ENCODE results near the gene VMP1.

VMP1 gene

GRCh38 chr17:59783221-59784047, 76.0 kb downstream of the VMP1 start:
- TF ChIP-seq USF1 (IDR thresholded peaks at IDR 0.05): no peak
- no peak for TF ChIP-seq YY1 (IDR thresholded peaks at IDR 0.05; ENCODE audit: low read depth)
- TF ChIP-seq REST (IDR thresholded peaks at IDR 0.05; ENCODE audit: low read depth): no peak
- TF ChIP-seq CREB1 (IDR thresholded peaks at IDR 0.05; ENCODE audit: low read depth): no peak

GRCh38 chr17:59785091-59785799, 77.8 kb downstream of the VMP1 start:
- TF ChIP-seq CEBPB (IDR thresholded peaks at IDR 0.05) (no peak), RAD21 (IDR thresholded peaks at IDR 0.05; ENCODE audit: low read depth) (no peak), REST (IDR thresholded peaks at IDR 0.05; ENCODE audit: low read depth) (no peak), EGR1 (IDR thresholded peaks at IDR 0.05) (no peak), USF1 (IDR thresholded peaks at IDR 0.05) (no peak), EP300 (IDR thresholded peaks at IDR 0.05; ENCODE audit: borderline replicate concordance) (no peak), TCF12 (IDR thresholded peaks at IDR 0.05; ENCODE audit: low read depth) (no peak), CREB1 (IDR thresholded peaks at IDR 0.05; ENCODE audit: low read depth) (no peak), FOXM1 (IDR thresholded peaks at IDR 0.05; ENCODE audit: borderline replicate concordance, low read depth) (no peak)

DNA sequence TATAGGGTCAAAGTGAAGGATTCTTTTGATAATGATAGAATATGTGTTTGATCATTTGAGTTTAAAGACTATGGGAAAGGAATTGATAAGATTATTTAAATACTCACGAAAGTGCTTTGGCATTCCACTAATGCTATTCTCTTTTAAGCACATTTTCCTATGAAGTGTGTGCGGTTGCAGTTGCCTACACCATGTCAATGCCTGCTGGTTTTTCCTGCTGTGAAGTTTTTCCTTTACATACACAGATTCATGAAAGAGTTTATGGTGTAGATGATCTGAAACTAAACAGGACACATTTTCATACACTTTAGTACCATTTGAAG, 78.7 kb downstream of the VMP1 start:
- no peak for TF ChIP-seq ZBTB7A (IDR thresholded peaks at IDR 0.05; ENCODE audit: low read depth)
- TF ChIP-seq TEAD4 (IDR thresholded peaks at IDR 0.05): no peak
- TF ChIP-seq YY1 (IDR thresholded peaks at IDR 0.05; ENCODE audit: low read depth): no peak

DNA sequence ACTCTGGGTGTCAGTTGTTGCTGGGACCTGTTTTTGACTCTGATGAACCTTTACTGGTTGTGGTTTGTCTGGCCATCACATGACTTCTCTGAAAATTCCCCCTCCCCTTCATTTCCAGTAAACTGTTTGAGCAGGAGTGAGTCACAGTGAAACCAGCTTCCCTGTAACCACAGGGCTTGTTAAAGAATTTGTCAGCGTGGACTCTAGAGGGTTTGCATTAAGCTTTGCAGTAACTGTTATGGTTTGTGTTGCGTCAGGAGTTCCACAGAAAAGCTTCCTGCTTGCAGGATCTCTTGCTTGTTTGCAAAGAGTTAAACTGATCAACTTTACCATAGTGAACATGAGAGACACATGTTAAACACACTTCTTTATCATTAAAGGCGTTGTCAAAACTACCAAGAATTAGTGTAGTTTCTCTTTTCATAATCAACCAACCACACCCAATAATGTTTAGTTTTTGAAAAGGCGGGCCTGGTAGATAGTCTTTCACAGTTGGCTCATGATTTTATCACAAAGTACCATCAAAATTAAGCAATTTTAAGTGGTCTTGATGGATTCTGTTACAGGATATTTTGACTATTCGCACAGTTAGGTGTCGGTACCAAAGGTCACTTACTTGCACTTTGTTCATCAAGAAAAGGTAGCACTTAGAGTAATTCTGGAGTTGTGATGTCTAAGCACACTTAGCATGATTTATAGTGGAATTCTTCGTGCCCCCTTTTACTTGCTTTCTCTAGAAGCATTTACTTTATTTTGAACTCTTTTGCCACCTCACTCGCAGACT, 79.3 kb downstream of the VMP1 start:
- peak; percentile 13; the same call in 1 of the 2 replicates for TF ChIP-seq CEBPB (IDR thresholded peaks at IDR 0.05)
- peak; percentile 42; the same call in 1 of the 2 replicates for TF ChIP-seq EP300 (IDR thresholded peaks at IDR 0.05; ENCODE audit: borderline replicate concordance)
- no peak for TF ChIP-seq EGR1 (IDR thresholded peaks at IDR 0.05)
- TF ChIP-seq MAX (IDR thresholded peaks at IDR 0.05): no peak
- TF ChIP-seq FOXM1 (IDR thresholded peaks at IDR 0.05; ENCODE audit: borderline replicate concordance, low read depth): 0 out of 2 replicates have a peak, but pooled peaks have one; percentile 34
- TF ChIP-seq TCF12 (IDR thresholded peaks at IDR 0.05; ENCODE audit: low read depth): no peak
- peak; percentile 52; the same call in 1 of the 2 replicates for TF ChIP-seq TEAD4 (IDR thresholded peaks at IDR 0.05)
- peak; percentile 81 for TF ChIP-seq USF1 (IDR thresholded peaks at IDR 0.05)
- TF ChIP-seq NFIC (IDR thresholded peaks at IDR 0.05): no peak; the same call in 1 of the 2 replicates

DNA sequence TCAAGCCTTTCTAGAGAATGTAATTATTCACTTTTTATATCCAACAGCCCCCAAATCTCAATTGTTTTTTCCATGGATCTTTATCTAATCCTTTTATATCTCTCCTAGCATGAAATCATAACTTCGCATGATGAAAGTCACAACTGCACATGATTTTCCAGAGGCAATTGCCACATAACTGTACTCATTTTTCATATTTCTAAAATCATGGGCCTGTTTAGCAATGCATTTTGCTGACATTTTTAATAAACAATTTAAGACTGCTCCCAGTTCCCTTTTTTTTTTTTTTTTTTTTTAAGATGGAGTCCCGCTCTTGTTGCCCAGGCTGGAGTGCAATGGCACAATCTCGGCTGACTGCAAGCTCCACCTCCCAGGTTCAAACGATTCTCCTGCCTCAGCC, 83.5 kb downstream of the VMP1 start:
- TF ChIP-seq EP300 (IDR thresholded peaks at IDR 0.05; ENCODE audit: borderline replicate concordance) (no peak), MAX (IDR thresholded peaks at IDR 0.05) (no peak), CREB1 (IDR thresholded peaks at IDR 0.05; ENCODE audit: low read depth) (no peak), CEBPB (IDR thresholded peaks at IDR 0.05) (no peak), TCF12 (IDR thresholded peaks at IDR 0.05; ENCODE audit: low read depth) (no peak), USF1 (IDR thresholded peaks at IDR 0.05) (no peak), NFIC (IDR thresholded peaks at IDR 0.05) (no peak), ZBTB7A (IDR thresholded peaks at IDR 0.05; ENCODE audit: low read depth) (no peak), YY1 (IDR thresholded peaks at IDR 0.05; ENCODE audit: low read depth) (no peak), FOXM1 (IDR thresholded peaks at IDR 0.05; ENCODE audit: borderline replicate concordance, low read depth) (no peak), EGR1 (IDR thresholded peaks at IDR 0.05) (no peak), TAF1 (IDR thresholded peaks at IDR 0.05; ENCODE audit: low read depth) (no peak), TEAD4 (IDR thresholded peaks at IDR 0.05) (no peak), RAD21 (IDR thresholded peaks at IDR 0.05; ENCODE audit: low read depth) (no peak), REST (IDR thresholded peaks at IDR 0.05; ENCODE audit: low read depth) (no peak)
